ENCODE results near the gene CEBPE.

- TF ChIP-seq CTCF (IDR thresholded peaks at IDR 0.05) (no peak), POLR2A (IDR thresholded peaks at IDR 0.05) (no peak)
These were observed 5.4 kb upstream of the CEBPE start for GRCh38 chr14:23124337-23124954.

Data from body of pancreas (tissue), 4 donors.